Fibroblast of pulmonary artery (primary cell): ENCODE results near the gene BACH2.

Experiments
- DNase-seq: peaks from one replicate; pipeline ENCODE4 v3.0.0-alpha.2; 2010; ENCODE audit warnings: low read depth
- H3K4me3 ChIP-seq: replicated peaks from 2 replicates; pipeline ENCODE4 v1.5.1; 2011; ENCODE audit warnings: low read depth, mild to moderate bottlenecking, control low read depth, low read length, moderate library complexity
- CTCF ChIP-seq: IDR thresholded peaks from 2 replicates; pipeline ENCODE4 v1.5.1; 2011; ENCODE audit warnings: mild to moderate bottlenecking, control low read depth, low read length, inconsistent platforms; ENCODE audit errors: missing control alignments

BACH2 gene

GRCh38 chr6:89999945-90000825 is 296.5 kb downstream of the BACH2 start:
- no peak for DNase-seq
- no peak for TF ChIP-seq CTCF
- no peak overlapping the region for H3K4me3 ChIP-seq

GRCh38 chr6:89999154-89999553 is 297.5 kb downstream of the BACH2 start:
- DNase-seq = no peak
- no peak for TF ChIP-seq CTCF
- H3K4me3 ChIP-seq = no peak overlapping the region

GRCh38 chr6:89997456-89998445 is 298.9 kb downstream of the BACH2 start:
- H3K4me3 ChIP-seq = no peak overlapping the region
- peak; percentile 33 for DNase-seq
- no peak for TF ChIP-seq CTCF

DNA sequence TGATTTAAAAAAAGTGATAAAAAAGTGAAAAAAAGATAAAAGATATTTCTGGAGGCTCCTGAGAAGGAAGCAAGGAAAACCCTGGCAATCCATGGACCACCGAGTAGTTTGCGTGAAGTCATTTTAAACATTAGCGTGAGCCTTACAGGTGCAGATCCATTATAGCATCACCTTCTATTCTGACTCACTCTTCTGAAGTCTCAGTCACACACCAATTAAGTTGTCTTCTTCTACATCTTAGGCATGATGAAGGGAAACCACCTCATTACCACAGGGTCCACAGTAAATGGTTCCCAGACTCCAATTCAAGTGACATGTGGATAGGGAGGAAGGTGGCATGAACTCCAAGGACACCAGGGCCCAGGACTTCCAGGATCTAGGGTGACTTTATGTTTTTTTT is 303.2 kb downstream of the BACH2 start:
- TF ChIP-seq CTCF = no peak
- no peak overlapping the region for H3K4me3 ChIP-seq
- no peak for DNase-seq

DNA sequence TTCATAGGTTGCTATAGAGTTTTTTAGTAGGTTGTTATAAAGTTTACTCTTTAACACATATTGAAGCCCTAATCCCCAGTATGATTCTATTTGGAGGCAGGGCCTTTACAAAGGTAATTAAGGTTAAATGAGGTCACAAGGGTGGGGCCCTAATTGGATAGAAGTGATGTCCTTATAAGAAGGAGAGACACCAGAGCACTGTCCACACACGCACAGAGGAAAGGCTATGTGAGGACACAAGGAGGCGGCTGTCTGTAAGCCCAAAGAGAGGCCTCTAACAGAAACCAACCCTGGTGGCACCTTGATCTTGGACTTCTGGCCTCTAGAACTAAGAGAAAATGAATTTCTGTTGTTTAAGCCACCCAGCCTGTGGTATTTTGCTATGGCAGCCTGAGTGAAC is 303.8 kb downstream of the BACH2 start:
- no peak for DNase-seq
- TF ChIP-seq CTCF = no peak
- no peak overlapping the region for H3K4me3 ChIP-seq

DNA sequence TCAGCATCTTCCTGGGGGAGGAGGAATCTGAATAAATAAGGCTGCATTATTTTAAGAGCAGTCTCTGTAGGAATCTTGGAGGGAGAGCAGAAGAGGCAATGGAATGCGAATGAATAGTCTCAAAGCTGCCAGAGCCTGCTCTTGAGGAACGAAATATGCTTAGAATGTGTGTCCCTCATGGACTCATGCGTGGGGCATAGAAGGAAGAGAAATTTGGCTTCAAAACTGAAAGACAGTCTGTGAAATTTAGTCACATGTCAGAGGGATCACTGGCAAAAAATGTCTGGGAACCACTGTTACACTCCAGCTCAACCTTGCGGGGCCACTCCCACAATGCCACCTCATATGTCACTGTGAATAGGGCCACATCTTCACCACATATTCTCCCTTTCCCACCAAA is 306.9 kb downstream of the BACH2 start:
- H3K4me3 ChIP-seq = no peak overlapping the region
- no peak for TF ChIP-seq CTCF
- peak; percentile 73 for DNase-seq
